Parathyroid adenoma (tissue), 2 donors: ENCODE results near the gene IL10.

Source experiments
- H2AFZ ChIP-seq: fragments of 300-600 bp; sonication (generic); one replicate; pipeline ENCODE4 v1.7.0; 2017; ENCODE audit warnings: antibody characterized with exemption, mild to moderate bottlenecking
- H3K27ac ChIP-seq: fragments of 300-600 bp; sonication (generic); one replicate; pipeline ENCODE4 v1.7.0; 2017
- H3K27me3 ChIP-seq: fragments of 300-600 bp; sonication (generic); one replicate; pipeline ENCODE4 v1.7.0; 2017; ENCODE audit warnings: low read length; ENCODE audit not compliant: control insufficient read depth, insufficient read depth
- H3K36me3 ChIP-seq: fragments of 300-600 bp; sonication (generic); one replicate; pipeline ENCODE4 v1.7.0; 2017; ENCODE audit warnings: low read length; ENCODE audit not compliant: control insufficient read depth, insufficient read depth
- H3K4me1 ChIP-seq: fragments of 300-600 bp; sonication (generic); one replicate; pipeline ENCODE4 v1.7.0; 2017; ENCODE audit warnings: control low read depth
- H3K4me2 ChIP-seq: fragments of 300-600 bp; sonication (generic); one replicate; pipeline ENCODE4 v1.7.0; 2017; ENCODE audit warnings: low read length
- H3K4me3 ChIP-seq: fragments of 300-600 bp; sonication (generic); one replicate; pipeline ENCODE4 v1.7.0; 2017; ENCODE audit warnings: low read depth, low read length
- H3K79me2 ChIP-seq: fragments of 300-600 bp; sonication (generic); one replicate; pipeline ENCODE4 v1.7.0; 2017; ENCODE audit warnings: control low read depth
- H3K9ac ChIP-seq: fragments of 300-600 bp; sonication (generic); one replicate; pipeline ENCODE4 v1.7.0; 2017; ENCODE audit warnings: mild to moderate bottlenecking
- H3K9me3 ChIP-seq: fragments of 300-600 bp; sonication (generic); one replicate; pipeline ENCODE4 v1.7.0; 2017; ENCODE audit warnings: low read length; ENCODE audit not compliant: control insufficient read depth
- TF ChIP-seq, protein P1 (sequence below): fragments of 300-600 bp; sonication (generic); IDR thresholded peaks from one replicate; pipeline ENCODE4 v1.7.0; 2017; ENCODE audit warnings: antibody characterized with exemption, mild to moderate bottlenecking
- donor health status: primary hyperparathyroidism.

The IL10 gene

DNA sequence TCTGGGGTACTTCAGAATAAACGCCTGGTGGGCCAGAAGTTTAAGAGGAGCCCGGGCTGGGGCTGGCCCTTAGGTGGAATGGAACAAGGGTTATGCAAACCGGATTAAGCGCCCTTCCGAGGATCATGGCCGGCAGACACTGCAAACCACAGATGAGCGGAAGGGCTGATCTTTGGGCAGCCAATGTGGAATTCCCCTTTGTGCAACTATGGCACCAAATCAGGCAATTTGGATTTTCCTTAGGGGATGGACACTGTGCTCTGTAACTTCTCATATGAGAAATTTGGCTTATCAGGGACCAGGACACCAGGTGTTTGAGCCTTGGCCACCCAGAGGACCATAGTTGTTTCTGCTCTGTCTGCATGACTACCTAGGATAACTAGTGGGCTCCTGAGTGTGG is 5.7 kb upstream of the IL10 start:
- Histone ChIP-seq H3K4me1 (no peaks in the 10 kb centered on the region), H3K4me3 (no peak overlapping the region), H3K9me3 (no peaks in the 10 kb centered on the region), H3K4me2 (no peak overlapping the region), H3K9ac (no peak overlapping the region), H3K27me3 (no peaks in the 10 kb centered on the region), H2AFZ (no peak overlapping the region), H3K36me3 (no peaks in the 10 kb centered on the region), H3K27ac (no peak overlapping the region), H3K79me2 (no peaks in the 10 kb centered on the region)
- TF ChIP-seq, protein P1, sequence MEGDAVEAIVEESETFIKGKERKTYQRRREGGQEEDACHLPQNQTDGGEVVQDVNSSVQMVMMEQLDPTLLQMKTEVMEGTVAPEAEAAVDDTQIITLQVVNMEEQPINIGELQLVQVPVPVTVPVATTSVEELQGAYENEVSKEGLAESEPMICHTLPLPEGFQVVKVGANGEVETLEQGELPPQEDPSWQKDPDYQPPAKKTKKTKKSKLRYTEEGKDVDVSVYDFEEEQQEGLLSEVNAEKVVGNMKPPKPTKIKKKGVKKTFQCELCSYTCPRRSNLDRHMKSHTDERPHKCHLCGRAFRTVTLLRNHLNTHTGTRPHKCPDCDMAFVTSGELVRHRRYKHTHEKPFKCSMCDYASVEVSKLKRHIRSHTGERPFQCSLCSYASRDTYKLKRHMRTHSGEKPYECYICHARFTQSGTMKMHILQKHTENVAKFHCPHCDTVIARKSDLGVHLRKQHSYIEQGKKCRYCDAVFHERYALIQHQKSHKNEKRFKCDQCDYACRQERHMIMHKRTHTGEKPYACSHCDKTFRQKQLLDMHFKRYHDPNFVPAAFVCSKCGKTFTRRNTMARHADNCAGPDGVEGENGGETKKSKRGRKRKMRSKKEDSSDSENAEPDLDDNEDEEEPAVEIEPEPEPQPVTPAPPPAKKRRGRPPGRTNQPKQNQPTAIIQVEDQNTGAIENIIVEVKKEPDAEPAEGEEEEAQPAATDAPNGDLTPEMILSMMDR: no peak

DNA sequence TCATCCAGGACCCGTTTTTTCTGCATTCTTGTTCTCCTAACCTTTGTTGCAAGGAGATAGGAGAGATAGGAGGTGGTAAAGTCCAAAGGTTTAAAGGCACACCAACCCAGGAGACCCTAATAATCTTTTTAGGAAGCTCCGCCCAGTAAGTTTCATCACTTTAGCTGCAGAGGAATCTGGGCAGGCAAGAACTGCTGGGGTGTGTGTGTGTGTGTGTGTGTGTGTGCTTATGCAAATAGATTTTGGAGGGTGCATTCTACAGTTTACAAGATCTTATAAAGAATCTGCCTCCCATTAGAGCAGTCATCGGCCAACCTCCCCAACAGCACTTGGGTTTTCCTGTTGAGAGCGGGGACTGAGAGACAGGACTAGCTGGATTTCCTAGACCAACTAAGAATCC is 3.9 kb upstream of the IL10 start:
- no peak overlapping the region for H2AFZ ChIP-seq
- H3K27ac ChIP-seq: no peak overlapping the region
- TF ChIP-seq, protein P1: no peak
- no peak overlapping the region for H3K9ac ChIP-seq
- H3K27me3 ChIP-seq: no peaks in the 10 kb centered on the region
- H3K79me2 ChIP-seq: no peaks in the 10 kb centered on the region
- no peak overlapping the region for H3K4me2 ChIP-seq
- H3K9me3 ChIP-seq: no peaks in the 10 kb centered on the region
- H3K36me3 ChIP-seq: no peaks in the 10 kb centered on the region
- H3K4me1 ChIP-seq: no peaks in the 10 kb centered on the region
- no peak overlapping the region for H3K4me3 ChIP-seq

DNA sequence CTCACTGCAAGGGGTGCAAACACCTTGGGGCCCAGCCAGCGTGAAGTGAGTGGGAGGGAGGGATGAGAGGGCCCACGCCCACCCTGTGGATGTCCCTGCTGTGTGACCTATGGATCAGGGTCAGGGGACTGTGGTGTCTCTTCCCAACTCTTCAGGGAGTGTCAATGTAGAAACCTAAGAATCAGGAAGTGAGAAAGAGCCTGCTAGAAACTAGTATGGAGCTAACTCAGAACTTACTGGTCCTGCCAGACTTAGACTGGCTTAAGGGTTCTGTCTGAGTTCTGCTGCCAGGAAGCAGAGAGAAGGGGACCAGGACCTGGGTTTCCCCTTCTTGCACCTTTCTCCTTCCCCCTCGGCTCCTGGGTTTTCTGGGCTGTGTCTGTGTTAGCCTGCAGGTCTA is 1.8 kb upstream of the IL10 start:
- Histone ChIP-seq H2AFZ (no peak overlapping the region), H3K4me2 (no peak overlapping the region), H3K4me1 (no peaks in the 10 kb centered on the region), H3K79me2 (no peaks in the 10 kb centered on the region), H3K9ac (no peak overlapping the region), H3K9me3 (no peaks in the 10 kb centered on the region), H3K27me3 (no peaks in the 10 kb centered on the region), H3K27ac (no peak overlapping the region), H3K4me3 (no peak overlapping the region), H3K36me3 (no peaks in the 10 kb centered on the region)
- TF ChIP-seq, protein P1: no peak

DNA sequence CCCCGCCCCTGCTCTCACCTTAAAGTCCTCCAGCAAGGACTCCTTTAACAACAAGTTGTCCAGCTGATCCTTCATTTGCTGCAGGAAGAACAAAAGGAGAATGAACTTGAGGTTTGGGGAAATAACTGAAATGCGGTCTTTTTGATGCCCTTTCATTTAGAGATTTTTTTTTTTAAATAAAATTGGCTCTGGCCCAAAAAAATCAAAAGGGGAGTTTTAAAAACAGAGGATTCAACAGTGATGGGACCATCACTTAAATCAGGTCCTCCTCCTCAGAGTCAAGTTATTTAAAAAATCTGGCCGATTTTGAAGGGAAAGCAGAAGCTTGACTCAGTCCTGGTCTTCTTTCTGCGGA is 979 bp downstream of the IL10 start:
- no peak overlapping the region for H3K27ac ChIP-seq
- no peak overlapping the region for H3K4me2 ChIP-seq
- no peak overlapping the region for H2AFZ ChIP-seq
- TF ChIP-seq, protein P1: no peak
- no peaks in the 10 kb centered on the region for H3K9me3 ChIP-seq
- no peaks in the 10 kb centered on the region for H3K27me3 ChIP-seq
- H3K4me1 ChIP-seq: no peaks in the 10 kb centered on the region
- no peaks in the 10 kb centered on the region for H3K79me2 ChIP-seq
- H3K9ac ChIP-seq: no peak overlapping the region
- no peaks in the 10 kb centered on the region for H3K36me3 ChIP-seq
- H3K4me3 ChIP-seq: no peak overlapping the region

DNA sequence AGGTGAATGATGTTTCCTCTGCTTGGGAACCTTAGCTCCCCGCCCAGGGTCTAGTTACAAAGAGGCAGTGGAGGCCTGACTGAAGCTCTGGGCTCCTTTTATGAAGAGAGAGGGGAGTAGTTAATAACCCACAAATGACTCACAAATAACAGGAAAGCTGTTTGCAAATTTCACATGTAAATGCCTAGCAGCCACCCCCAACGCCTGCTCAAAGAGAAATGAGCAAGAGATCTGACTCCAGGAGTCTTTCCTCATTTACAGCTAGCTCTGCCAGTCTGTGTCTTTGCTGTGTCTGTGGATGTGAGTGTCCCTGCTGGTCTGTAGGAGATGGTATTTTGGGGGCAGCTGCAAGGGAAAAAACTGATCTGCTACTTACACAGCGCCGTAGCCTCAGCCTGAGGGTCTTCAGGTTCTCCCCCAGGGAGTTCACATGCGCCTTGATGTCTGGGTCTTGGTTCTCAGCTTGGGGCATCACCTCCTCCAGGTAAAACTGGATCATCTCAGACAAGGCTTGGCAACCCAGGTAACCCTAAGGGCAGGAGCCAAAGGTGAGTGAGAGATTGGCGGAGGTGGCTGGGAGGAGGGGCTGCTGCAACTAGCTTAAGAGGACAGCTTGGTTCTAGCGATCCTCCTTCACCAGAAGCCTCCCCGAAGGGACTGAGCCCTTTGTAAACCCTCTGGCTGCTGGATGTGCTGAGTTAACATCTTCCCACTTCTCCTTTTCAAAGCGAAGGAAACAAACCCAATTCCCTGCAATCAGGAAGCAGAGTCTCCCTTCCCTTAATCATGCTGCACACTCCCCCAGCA is 1.6 kb downstream of the IL10 start, which contains the start of gene IL19:
IL19 (plus strand) TSS at position 243 of the 807 bp plus-strand sequence. CDS start 65,890 bp downstream, outside the sequence.
- no peak within 1 kb of the TSS for H3K27ac ChIP-seq

More for the DNA sequence above, 1.6 kb downstream of the IL10 start, which contains the start of gene IL19:
- TF ChIP-seq, protein P1: no peak
- no peaks in the 10 kb centered on the region for H3K9me3 ChIP-seq
- no peaks in the 10 kb centered on the region for H3K4me1 ChIP-seq
- H3K36me3 ChIP-seq: no peaks in the 10 kb centered on the region
- H2AFZ ChIP-seq: no peak within 1 kb of the TSS
- H3K79me2 ChIP-seq: no peaks in the 10 kb centered on the region
- H3K4me3 ChIP-seq: no peak within 1 kb of the TSS
- no peaks in the 10 kb centered on the region for H3K27me3 ChIP-seq
- no peak within 1 kb of the TSS for H3K9ac ChIP-seq
- H3K4me2 ChIP-seq: no peak within 1 kb of the TSS
